Natural killer cell (primary cell): ENCODE results near the gene CHKB. TPM values are rescaled to one million over a fixed set of nuclear protein-coding genes. Genes with fewer than 3 reads are reported as not detected.

ENCODE experiments used
- ATAC-seq, 3 donors: fragments of 150-1000 bp in 2 of 3; fragments of 200-7000 bp in 1 of 3; cut with Tn5 transposase; 1 replicate in 1 of 3; 2 replicates in 2 of 3; pipeline ENCODE4 v1.10.0; 2021; ENCODE audit warnings: mild to moderate bottlenecking in 2 of 3, moderate library complexity in 2 of 3
- DNase-seq, 2 donors: peaks; one replicate each; pipeline versions ENCODE4 v3.0.0 to v3.0.0-alpha.2; 2013 to 2021; ENCODE audit warnings: mixed read lengths in 1 of 2
- H3K27ac ChIP-seq: one replicate; pipeline ENCODE4 v1.5.1; 2013; ENCODE audit warnings: mild to moderate bottlenecking, low read length
- H3K27me3 ChIP-seq: one replicate; pipeline ENCODE4 v1.6.1; 2013; ENCODE audit warnings: low read length; ENCODE audit not compliant: control insufficient read depth, insufficient read depth
- H3K36me3 ChIP-seq: one replicate; pipeline ENCODE4 v1.6.1; 2013; ENCODE audit warnings: low read length; ENCODE audit not compliant: control insufficient read depth, insufficient read depth
- H3K4me1 ChIP-seq: one replicate; pipeline ENCODE4 v1.6.1; 2013; ENCODE audit warnings: low read length; ENCODE audit not compliant: control insufficient read depth, insufficient read depth
- H3K4me3 ChIP-seq: one replicate; pipeline ENCODE4 v1.5.1; 2013; ENCODE audit warnings: low read length
- H3K9me3 ChIP-seq: one replicate; pipeline ENCODE4 v1.6.1; 2013; ENCODE audit warnings: low read length; ENCODE audit not compliant: control insufficient read depth, insufficient read depth
- H3K27ac Mint-ChIP-seq, 2 donors: one replicate each; pipeline ENCODE4 v1.8.0; 2022; ENCODE audit warnings: mild to moderate bottlenecking in 2 of 2, mixed read lengths in 2 of 2, moderate library complexity in 1 of 2
- H3K27me3 Mint-ChIP-seq, 2 donors: one replicate each; pipeline ENCODE4 v1.8.0; 2022; ENCODE audit warnings: low read depth in 2 of 2, mixed read lengths in 2 of 2
- H3K36me3 Mint-ChIP-seq: one replicate; pipeline ENCODE4 v1.8.0; 2022; ENCODE audit warnings: mixed read lengths
- H3K4me1 Mint-ChIP-seq, 2 donors: one replicate each; pipeline ENCODE4 v1.8.0; 2022; ENCODE audit warnings: mixed read lengths in 2 of 2
- H3K4me3 Mint-ChIP-seq: one replicate; pipeline ENCODE4 v1.8.0; 2022; ENCODE audit warnings: mild to moderate bottlenecking, moderate library complexity, mixed read lengths
- H3K9me3 Mint-ChIP-seq, 2 donors: one replicate each; pipeline ENCODE4 v1.8.0; 2022; ENCODE audit warnings: mixed read lengths in 2 of 2
- WGBS: methylation state at CpG from one replicate; pipeline ENCODE4 v1.1.7; 2013; ENCODE audit warnings: missing lambda C conversion rate; ENCODE audit not compliant: insufficient coverage; 5-methylcytosine and 5-hydroxymethylcytosine counted together
- intact Hi-C: fragments of 100-400 bp; cut with micrococcal nuclease; formaldehyde crosslinking; loops from one replicate; pipeline ENCODE4 v1.14.2; 2022
- total RNA-seq, 4 donors: library from RNA; stranded (reverse); fragments of 120-200 nt in 1 of 4; gene quantifications; one replicate each; pipeline versions ENCODE4 v1.2.3 to v1.2.4, GENCODE V29; 2013 to 2022
- TF ChIP-seq, protein P1 (sequence below): fragments of 200-600 bp; IDR thresholded peaks from one replicate; pipeline ENCODE4 v1.8.0; 2022; ENCODE audit warnings: antibody characterized with exemption

Gene CHKB
- total RNA-seq, 3 donors from 2014 or later (not counting 1 experiment from before 2014, with no cell fraction given), result 166 to 204 (median 180) TPM

DNA sequence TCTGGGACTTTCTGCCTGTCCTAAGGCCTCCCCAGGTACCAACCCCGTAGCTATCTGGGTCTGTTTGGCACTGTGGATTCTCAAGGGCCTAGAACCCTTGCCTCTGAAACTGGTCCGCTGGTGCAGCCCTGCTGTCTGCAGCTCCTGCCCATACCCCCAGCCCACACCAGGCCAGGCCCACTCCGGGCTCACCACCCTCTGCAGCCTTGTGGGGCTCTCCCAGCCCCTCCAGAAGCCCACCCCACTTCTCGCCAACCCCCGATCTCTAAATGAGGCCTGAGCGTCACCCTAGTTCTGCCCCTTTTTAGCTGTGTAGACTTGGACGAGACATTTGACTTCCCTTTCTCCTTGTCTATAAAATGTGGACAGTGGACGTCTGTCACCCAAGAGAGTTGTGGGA is 32.3 kb downstream of the CHKB start:
- Histone ChIP-seq H3K9me3 (no peaks in the 10 kb centered on the region), H3K36me3 (no peaks in the 10 kb centered on the region), H3K4me1 (peaks cover 36% of the 10 kb centered on the region), H3K27ac (no peak overlapping the region), H3K4me3 (no peak overlapping the region), H3K27me3 (no peaks in the 10 kb centered on the region)
- Mint-ChIP-seq H3K9me3 (no peaks in the 10 kb centered on the region), H3K27ac (peak overlapping the region in 1 of 2 donors; percentile 40), H3K4me1 (peaks cover 5 to 27% of the 10 kb centered on the region in 2 donors), H3K4me3 (peak overlapping the region; percentile 74), H3K27me3 (no peaks in the 10 kb centered on the region), H3K36me3 (no peaks in the 10 kb centered on the region)
- ATAC-seq, result no peak
- TF ChIP-seq, protein P1, sequence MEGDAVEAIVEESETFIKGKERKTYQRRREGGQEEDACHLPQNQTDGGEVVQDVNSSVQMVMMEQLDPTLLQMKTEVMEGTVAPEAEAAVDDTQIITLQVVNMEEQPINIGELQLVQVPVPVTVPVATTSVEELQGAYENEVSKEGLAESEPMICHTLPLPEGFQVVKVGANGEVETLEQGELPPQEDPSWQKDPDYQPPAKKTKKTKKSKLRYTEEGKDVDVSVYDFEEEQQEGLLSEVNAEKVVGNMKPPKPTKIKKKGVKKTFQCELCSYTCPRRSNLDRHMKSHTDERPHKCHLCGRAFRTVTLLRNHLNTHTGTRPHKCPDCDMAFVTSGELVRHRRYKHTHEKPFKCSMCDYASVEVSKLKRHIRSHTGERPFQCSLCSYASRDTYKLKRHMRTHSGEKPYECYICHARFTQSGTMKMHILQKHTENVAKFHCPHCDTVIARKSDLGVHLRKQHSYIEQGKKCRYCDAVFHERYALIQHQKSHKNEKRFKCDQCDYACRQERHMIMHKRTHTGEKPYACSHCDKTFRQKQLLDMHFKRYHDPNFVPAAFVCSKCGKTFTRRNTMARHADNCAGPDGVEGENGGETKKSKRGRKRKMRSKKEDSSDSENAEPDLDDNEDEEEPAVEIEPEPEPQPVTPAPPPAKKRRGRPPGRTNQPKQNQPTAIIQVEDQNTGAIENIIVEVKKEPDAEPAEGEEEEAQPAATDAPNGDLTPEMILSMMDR, result no peak
- WGBS, result 94% methylated on average over 8 of the region's 8 CpGs
- intact Hi-C loops, result no loop called here
- DNase-seq, result no peak

DNA sequence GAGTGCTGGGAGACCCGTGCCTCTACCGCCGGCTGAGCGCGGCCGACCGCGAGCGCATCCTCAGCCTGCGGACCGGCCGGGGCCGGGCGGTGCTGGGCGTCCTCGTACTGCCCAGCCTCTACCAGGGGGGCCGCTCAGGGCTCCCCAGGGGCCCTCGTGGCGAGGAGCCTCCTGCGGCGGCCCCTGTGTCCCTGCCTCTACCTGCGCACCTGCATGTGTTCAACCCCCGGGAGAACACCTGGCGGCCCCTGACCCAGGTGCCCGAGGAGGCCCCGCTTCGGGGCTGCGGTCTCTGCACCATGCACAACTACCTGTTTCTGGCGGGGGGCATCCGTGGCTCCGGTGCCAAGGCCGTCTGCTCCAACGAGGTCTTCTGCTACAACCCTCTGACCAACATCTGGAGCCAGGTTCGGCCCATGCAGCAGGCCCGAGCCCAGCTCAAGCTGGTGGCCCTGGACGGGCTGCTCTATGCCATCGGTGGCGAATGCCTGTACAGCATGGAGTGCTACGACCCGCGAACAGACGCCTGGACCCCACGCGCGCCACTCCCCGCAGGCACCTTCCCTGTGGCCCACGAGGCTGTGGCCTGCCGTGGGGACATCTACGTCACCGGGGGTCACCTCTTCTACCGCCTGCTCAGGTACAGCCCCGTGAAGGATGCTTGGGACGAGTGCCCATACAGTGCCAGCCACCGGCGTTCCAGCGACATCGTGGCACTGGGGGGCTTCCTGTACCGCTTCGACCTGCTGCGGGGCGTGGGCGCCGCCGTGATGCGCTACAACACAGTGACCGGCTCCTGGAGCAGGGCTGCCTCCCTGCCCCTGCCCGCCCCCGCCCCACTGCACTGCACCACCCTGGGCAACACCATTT is 33.5 kb downstream of the CHKB start:
- Histone ChIP-seq H3K27me3 (no peaks in the 10 kb centered on the region), H3K9me3 (no peaks in the 10 kb centered on the region), H3K27ac (peak overlapping the region; percentile 57), H3K4me3 (peak overlapping the region; percentile 51), H3K36me3 (no peaks in the 10 kb centered on the region), H3K4me1 (peaks cover 48% of the 10 kb centered on the region)
- H3K4me1 Mint-ChIP-seq, result peaks cover 9 to 39% of the 10 kb centered on the region in 2 donors
- peak overlapping the region; percentile 80 for H3K4me3 Mint-ChIP-seq
- DNase-seq (peak in 1 of 2 donors; percentile 27), ATAC-seq (peak in 1 of 3 donors; percentile 3)
- intact Hi-C loops, result no loop called here
- no peaks in the 10 kb centered on the region for H3K9me3 Mint-ChIP-seq
- H3K27me3 Mint-ChIP-seq, result no peaks in the 10 kb centered on the region
- peak overlapping the region; percentile 57 to 72 for H3K27ac Mint-ChIP-seq
- TF ChIP-seq, protein P1, result no peak
- WGBS, result 54% methylated on average over 66 of the region's 68 CpGs
- no peaks in the 10 kb centered on the region for H3K36me3 Mint-ChIP-seq

DNA sequence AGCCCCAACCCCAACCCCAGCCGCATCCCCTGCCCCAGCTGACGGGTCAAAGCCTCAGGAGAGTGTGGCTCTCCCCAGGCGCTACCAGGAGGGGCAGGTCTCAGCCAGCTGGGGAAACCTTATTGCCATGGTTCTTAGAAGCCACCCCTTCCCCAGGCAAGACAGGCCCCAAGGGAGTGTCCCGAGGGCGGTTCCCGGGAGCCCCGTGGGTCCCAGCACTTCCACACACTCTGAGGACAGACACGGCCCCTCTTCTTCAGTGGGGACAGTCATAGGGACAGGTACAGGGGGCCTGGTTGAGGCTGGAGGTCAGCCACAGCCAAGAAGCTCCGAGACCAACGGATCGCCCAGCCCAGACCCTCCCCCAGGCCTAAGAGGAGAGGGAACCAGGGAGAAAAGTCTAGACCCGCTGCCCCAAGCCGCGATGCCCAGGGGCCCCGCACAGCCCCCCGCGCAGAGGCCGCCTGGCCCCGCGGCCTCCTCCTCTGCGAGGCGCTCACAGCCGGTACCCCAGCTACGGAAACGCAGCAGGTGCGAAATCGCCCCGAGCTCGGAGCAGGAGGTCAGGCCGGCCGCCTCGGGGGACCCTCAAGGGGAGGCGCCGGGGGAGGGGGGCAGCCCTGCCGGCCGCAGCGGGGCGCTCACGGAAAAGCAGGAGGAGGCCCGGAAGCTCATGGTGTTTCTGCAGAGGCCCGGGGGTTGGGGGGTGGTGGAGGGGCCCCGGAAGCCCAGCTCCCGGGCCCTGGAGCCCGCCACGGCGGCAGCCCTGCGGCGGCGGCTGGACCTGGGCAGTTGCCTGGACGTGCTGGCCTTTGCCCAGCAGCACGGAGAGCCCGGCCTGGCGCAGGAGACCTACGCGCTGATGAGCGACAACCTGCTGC is 34.4 kb downstream of the CHKB start:
- Histone ChIP-seq H3K9me3 (no peaks in the 10 kb centered on the region), H3K36me3 (no peaks in the 10 kb centered on the region), H3K27ac (peak overlapping the region; percentile 57), H3K4me3 (peak overlapping the region; percentile 51), H3K4me1 (peaks cover 56% of the 10 kb centered on the region), H3K27me3 (no peaks in the 10 kb centered on the region)
- DNase-seq (peak; percentile 56 to 79), ATAC-seq (peak; percentile 36 to 55 (median 48))
- intact Hi-C loops, result no loop called here
- H3K4me3 Mint-ChIP-seq, result peak overlapping the region; percentile 60
- no peaks in the 10 kb centered on the region for H3K27me3 Mint-ChIP-seq
- no peaks in the 10 kb centered on the region for H3K9me3 Mint-ChIP-seq
- peaks cover 9 to 43% of the 10 kb centered on the region in 2 donors for H3K4me1 Mint-ChIP-seq
- TF ChIP-seq, protein P1, result no peak
- 10% methylated on average over 56 of the region's 56 CpGs for WGBS
- H3K27ac Mint-ChIP-seq, result peak overlapping the region in 1 of 2 donors; percentile 78
- H3K36me3 Mint-ChIP-seq, result no peaks in the 10 kb centered on the region
